DOHH2 (cell line): Measurements from ENCODE around the gene TNFRSF6B.

Experiments used
- H3F3A ChIP-seq: fragments of 200-600 bp; sonication (generic), shearing (Covaris generic); 2 replicates; pipeline ENCODE4 v1.6.0; 2016; ENCODE audit warnings: antibody characterized with exemption, mild to moderate bottlenecking; ENCODE audit not compliant: control insufficient read depth, insufficient read depth
- H3K27ac ChIP-seq: fragments of 200-600 bp; sonication (generic); 2 replicates; pipeline ENCODE4 v1.5.1; 2014; ENCODE audit warnings: low read depth, mild to moderate bottlenecking, low read length, moderate library complexity
- H3K27me3 ChIP-seq: fragments of 200-600 bp; sonication (generic); 2 replicates; pipeline ENCODE4 v1.6.1; 2014; ENCODE audit warnings: mild to moderate bottlenecking, low read length, mixed read lengths; ENCODE audit not compliant: control insufficient read depth
- H3K36me3 ChIP-seq: fragments of 200-600 bp; sonication (generic); 2 replicates; pipeline ENCODE4 v1.6.1; 2014; ENCODE audit warnings: mild to moderate bottlenecking, low read length, moderate library complexity, mixed read lengths; ENCODE audit not compliant: control insufficient read depth
- H3K4me1 ChIP-seq: fragments of 200-600 bp; sonication (generic); 2 replicates; pipeline ENCODE4 v1.6.1; 2014; ENCODE audit warnings: mild to moderate bottlenecking, low read length, mixed read lengths; ENCODE audit not compliant: control insufficient read depth
- H3K4me2 ChIP-seq: fragments of 200-600 bp; sonication (generic); 2 replicates; pipeline ENCODE4 v1.6.0; 2014; ENCODE audit warnings: mild to moderate bottlenecking, low read length, moderate library complexity
- H3K4me3 ChIP-seq: fragments of 200-600 bp; sonication (generic); 2 replicates; pipeline ENCODE4 v1.5.1; 2014; ENCODE audit warnings: mild to moderate bottlenecking, low read length, mixed read lengths
- H3K79me2 ChIP-seq: fragments of 200-600 bp; sonication (generic); 2 replicates; pipeline ENCODE4 v1.6.1; 2014; ENCODE audit warnings: mild to moderate bottlenecking, low read length, mixed read lengths; ENCODE audit not compliant: control insufficient read depth
- H3K9me2 ChIP-seq: fragments of 200-600 bp; sonication (generic); replicated peaks from 2 replicates; pipeline ENCODE4 v1.6.1; 2014; ENCODE audit warnings: mild to moderate bottlenecking, low read length, mixed read lengths; ENCODE audit not compliant: control insufficient read depth
- H3K9me3 ChIP-seq: fragments of 200-600 bp; sonication (generic); 2 replicates; pipeline ENCODE4 v1.6.1; 2014; ENCODE audit warnings: antibody characterized with exemption, low read length, mixed read lengths; ENCODE audit not compliant: control insufficient read depth, insufficient read depth
- H4K20me1 ChIP-seq: fragments of 200-600 bp; sonication (generic); 2 replicates; pipeline ENCODE4 v1.6.0; 2014; ENCODE audit warnings: low read depth, mild to moderate bottlenecking, antibody characterized with exemption, low read length, moderate library complexity; ENCODE audit not compliant: control insufficient read depth, insufficient read depth
- CTCF ChIP-seq: fragments of 200-600 bp; sonication (generic); IDR thresholded peaks from one replicate; pipeline ENCODE4 v1.5.1; 2014; ENCODE audit warnings: antibody characterized with exemption, mild to moderate bottlenecking, low read depth, low read length; ENCODE audit not compliant: poor library complexity, severe bottlenecking
- EZH2phosphoT487 ChIP-seq: fragments of 200-600 bp; sonication (generic); IDR thresholded peaks from 2 replicates; pipeline ENCODE4 v1.6.1; 2017; ENCODE audit warnings: borderline replicate concordance, mild to moderate bottlenecking, antibody characterized with exemption, low read length, moderate library complexity, mixed read lengths

The TNFRSF6B gene

GRCh38 chr20:63694584-63695423 is 1.6 kb upstream of the TNFRSF6B start:
- Histone ChIP-seq H3K36me3 (peaks cover 12% of the 10 kb centered on the region), H4K20me1 (no peaks in the 10 kb centered on the region), H3K9me2 (no peaks in the 10 kb centered on the region), H3K27me3 (no peaks in the 10 kb centered on the region), H3K4me1 (peaks cover 9% of the 10 kb centered on the region), H3K4me2 (no peak overlapping the region), H3F3A (no peaks in the 10 kb centered on the region), H3K79me2 (no peaks in the 10 kb centered on the region), H3K27ac (no peak overlapping the region), H3K4me3 (no peak overlapping the region), H3K9me3 (no peaks in the 10 kb centered on the region)
- TF ChIP-seq CTCF (no peak), EZH2phosphoT487 (no peak)

DNA sequence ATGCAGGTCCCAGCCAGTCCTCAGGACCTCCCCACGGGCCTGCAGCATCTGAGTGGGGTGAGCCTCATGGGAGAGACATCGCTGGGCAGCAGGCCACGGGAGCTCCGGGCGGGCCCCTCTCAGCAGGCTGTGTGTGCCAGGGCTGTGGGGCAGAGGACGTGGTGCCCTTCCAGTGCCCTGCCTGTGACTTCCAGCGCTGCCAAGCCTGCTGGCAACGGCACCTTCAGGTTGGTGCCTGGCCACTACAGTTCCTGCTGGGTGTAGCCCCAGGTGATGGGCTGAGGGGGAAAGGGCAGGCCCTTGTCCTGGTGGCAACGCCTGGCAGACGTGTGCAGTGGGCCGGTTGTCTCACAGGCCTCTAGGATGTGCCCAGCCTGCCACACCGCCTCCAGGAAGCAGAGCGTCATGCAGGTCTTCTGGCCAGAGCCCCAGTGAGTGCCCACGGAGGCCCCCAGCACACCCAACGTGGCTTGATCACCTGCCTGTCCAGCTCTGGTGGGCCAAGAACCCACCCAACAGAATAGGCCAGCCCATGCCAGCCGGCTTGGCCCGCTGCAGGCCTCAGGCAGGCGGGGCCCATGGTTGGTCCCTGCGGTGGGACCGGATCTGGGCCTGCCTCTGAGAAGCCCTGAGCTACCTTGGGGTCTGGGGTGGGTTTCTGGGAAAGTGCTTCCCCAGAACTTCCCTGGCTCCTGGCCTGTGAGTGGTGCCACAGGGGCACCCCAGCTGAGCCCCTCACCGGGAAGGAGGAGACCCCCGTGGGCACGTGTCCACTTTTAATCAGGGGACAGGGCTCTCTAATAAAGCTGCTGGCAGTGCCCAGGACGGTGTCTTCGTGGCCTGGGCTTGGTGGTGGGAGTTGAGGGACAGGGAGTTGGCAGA is 787 bp upstream of the TNFRSF6B start:
- no peak overlapping the region for H3K4me3 ChIP-seq
- no peaks in the 10 kb centered on the region for H3K9me2 ChIP-seq
- H3K27me3 ChIP-seq: no peaks in the 10 kb centered on the region
- H3K27ac ChIP-seq: no peak overlapping the region
- no peaks in the 10 kb centered on the region for H3K79me2 ChIP-seq
- H3K4me2 ChIP-seq: no peak overlapping the region
- no peaks in the 10 kb centered on the region for H3F3A ChIP-seq
- H3K4me1 ChIP-seq: peaks cover 9% of the 10 kb centered on the region
- H3K36me3 ChIP-seq: peaks cover 12% of the 10 kb centered on the region
- H4K20me1 ChIP-seq: no peaks in the 10 kb centered on the region
- no peaks in the 10 kb centered on the region for H3K9me3 ChIP-seq
- TF ChIP-seq EZH2phosphoT487: no peak
- TF ChIP-seq CTCF: no peak

DNA sequence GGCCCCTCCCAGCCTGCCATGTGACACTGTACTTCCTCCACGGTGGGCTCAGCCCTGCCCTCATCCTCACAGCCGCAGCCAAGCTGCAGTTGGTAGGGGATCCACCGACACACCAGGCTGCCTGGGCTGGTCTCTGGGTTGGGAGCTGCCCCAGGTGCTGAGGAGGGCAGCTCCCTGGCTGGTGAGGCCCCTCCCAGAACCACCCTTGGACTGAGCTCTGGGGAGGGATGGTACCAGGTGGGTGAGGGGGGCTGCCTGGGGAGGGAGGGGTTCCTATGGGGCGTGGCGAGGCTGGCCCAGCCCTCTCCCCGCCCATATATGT is 185 bp upstream of the TNFRSF6B start:
- Histone ChIP-seq H3F3A (no peaks in the 10 kb centered on the region), H3K4me1 (peaks cover 9% of the 10 kb centered on the region), H3K4me2 (no peak overlapping the region), H4K20me1 (no peaks in the 10 kb centered on the region), H3K4me3 (no peak overlapping the region), H3K36me3 (peaks cover 12% of the 10 kb centered on the region), H3K79me2 (no peaks in the 10 kb centered on the region), H3K9me3 (no peaks in the 10 kb centered on the region), H3K27me3 (no peaks in the 10 kb centered on the region), H3K27ac (no peak overlapping the region), H3K9me2 (no peaks in the 10 kb centered on the region)
- no peak for TF ChIP-seq CTCF
- no peak for TF ChIP-seq EZH2phosphoT487
